Measurements from ENCODE around the gene ARIH2. TPM values are rescaled to one million over a fixed set of nuclear protein-coding genes. Genes with fewer than 3 reads are reported as not detected.

ARIH2 gene
- total and polyA plus RNA-seq, 2 donors (not counting 3 experiments of a cell fraction or from before 2014, with no cell fraction given), result 59.7 to 85.5 TPM

DNA sequence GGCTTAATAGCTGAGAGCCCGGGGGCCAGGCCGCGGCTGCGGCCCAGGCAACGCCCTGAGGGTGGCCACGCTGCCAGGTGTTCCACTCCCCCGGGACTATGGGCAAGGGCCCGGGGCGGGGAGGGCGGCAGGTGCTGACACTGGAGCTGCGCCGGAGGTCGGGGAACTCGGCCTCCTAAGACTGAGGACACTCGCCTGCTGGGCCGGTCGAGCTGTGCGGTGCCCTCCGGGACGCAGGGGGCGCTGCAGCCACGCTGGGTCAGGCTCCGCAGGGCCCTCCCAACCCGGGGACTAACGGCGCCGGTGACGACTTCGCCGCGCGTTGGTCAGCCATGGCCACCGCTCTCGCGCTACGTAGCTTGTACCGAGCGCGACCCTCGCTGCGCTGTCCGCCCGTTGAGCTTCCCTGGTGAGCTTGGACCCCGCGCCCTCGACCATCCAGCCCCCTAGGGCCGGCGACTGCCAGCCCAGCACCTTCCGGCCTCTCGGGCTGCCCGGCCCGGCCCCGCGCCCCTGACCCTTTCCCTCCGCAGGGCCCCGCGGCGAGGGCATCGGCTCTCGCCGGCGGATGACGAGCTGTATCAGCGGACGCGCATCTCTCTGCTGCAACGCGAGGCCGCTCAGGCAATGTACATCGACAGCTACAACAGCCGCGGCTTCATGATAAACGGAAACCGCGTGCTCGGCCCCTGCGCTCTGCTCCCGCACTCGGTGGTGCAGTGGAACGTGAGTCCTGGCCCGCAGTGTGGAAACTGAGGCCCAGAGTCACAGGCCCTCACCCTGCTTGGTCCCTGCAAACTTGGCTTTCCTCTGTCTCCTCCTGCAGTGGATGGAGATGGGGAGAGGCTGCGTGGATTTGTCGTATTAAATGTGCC lies 103.4 kb downstream of the ARIH2 start, which contains the start of gene NDUFAF3:
NDUFAF3 (plus strand) TSS at position 309 of the 875 bp plus-strand sequence; CDS start at position 333, 24 bp downstream.
- TF ChIP-seq CTCF (IDR thresholded peaks at IDR 0.05; ENCODE audit: extremely low read depth in 1 of 2, insufficient read depth in 1 of 2, low read depth in 1 of 2, low read length in 2 of 2) (peak; percentile 99), POLR2AphosphoS5 (IDR thresholded peaks at IDR 0.05; ENCODE audit: insufficient read depth, low read depth, low read length) (peak; percentile 86), JUN (IDR thresholded peaks at IDR 0.05; ENCODE audit: borderline replicate concordance, insufficient read depth, insufficient read length, low read depth) (no peak), FOS (IDR thresholded peaks at IDR 0.05; ENCODE audit: borderline replicate concordance, insufficient read depth, low read length) (no peak), EZH2 (IDR thresholded peaks at IDR 0.05; ENCODE audit: borderline replicate concordance, low read depth, low read length, severe bottlenecking) (no peak), POLR2A (IDR thresholded peaks at IDR 0.05; ENCODE audit: low read depth, low read length) (peak; percentile 96), MYC (IDR thresholded peaks at IDR 0.05; ENCODE audit: low read depth, low read length) (peak; percentile 85), GATA2 (IDR thresholded peaks at IDR 0.05; ENCODE audit: insufficient read depth, insufficient read length, low read depth, low read length) (no peak)
- TF ChIP-seq, protein P1, sequence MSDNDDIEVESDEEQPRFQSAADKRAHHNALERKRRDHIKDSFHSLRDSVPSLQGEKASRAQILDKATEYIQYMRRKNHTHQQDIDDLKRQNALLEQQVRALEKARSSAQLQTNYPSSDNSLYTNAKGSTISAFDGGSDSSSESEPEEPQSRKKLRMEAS (IDR thresholded peaks at IDR 0.05; ENCODE audit: insufficient read depth, insufficient read length), result peak; percentile 47
- Histone ChIP-seq H3K4me2 (ENCODE audit: insufficient read depth, low read length) (peak within 1 kb of the TSS; percentile 85), H3K27ac (ENCODE audit: insufficient read depth, low read depth, low read length) (peak within 1 kb of the TSS; percentile 95), H3K4me1 (ENCODE audit: control insufficient read depth, extremely low read depth, insufficient read depth, low read length) (peaks cover 31% of the 10 kb centered on the region), H3K79me2 (ENCODE audit: control insufficient read depth, insufficient read depth, low read length) (peaks cover 37% of the 10 kb centered on the region), H2AFZ (ENCODE audit: low read depth, low read length) (peak within 1 kb of the TSS; percentile 65), H3K9ac (replicated peaks; ENCODE audit: extremely low read depth, insufficient read depth, low read length) (peak within 1 kb of the TSS; percentile 96), H3K4me3 (replicated peaks in 1 of 3; ENCODE audit: insufficient read depth in 1 of 3, low read depth in 1 of 3, low read length in 3 of 3) (peak within 1 kb of the TSS; percentile 56 to 59 (median 57)), H3K9me3 (replicated peaks; ENCODE audit: control insufficient read depth, insufficient read depth, low read length) (no peaks in the 10 kb centered on the region), H3K27me3 (ENCODE audit: control insufficient read depth in 2 of 2, insufficient read depth in 2 of 2, low read length in 2 of 2) (no peaks in the 10 kb centered on the region), H3K9me1 (replicated peaks; ENCODE audit: control insufficient read depth, extremely low read depth, insufficient read depth, low read length) (no peaks in the 10 kb centered on the region), H4K20me1 (replicated peaks; ENCODE audit: control insufficient read depth, extremely low read depth, insufficient read depth, low read length) (no peaks in the 10 kb centered on the region), H3K36me3 (ENCODE audit: control insufficient read depth in 2 of 2, extremely low read depth in 1 of 2, insufficient read depth in 2 of 2, low read length in 2 of 2) (peaks cover 11 to 27% of the 10 kb centered on the region in 2 experiments)
- FAIRE-seq (peak; percentile 28), DNase-seq (ENCODE audit: low read depth, low spot score) (peak; percentile 93)
- ChIA-PET CTCF (interaction anchor here (0.9 to 8.3 kb wide), 12 partner anchors 10 to 427 kb away, joined by 3 to 127 read pairs (median 6); partner anchors contain the start of genes P4HTM, QRICH1, RHOA and USP19), POLR2A (interaction anchor here (0.5 to 3.8 kb wide), 15 partner anchors 9 to 508 kb away, joined by 3 to 19 read pairs (median 4); partner anchors contain the start of genes ARIH2, P4HTM, QRICH1 and WDR6)
- TSS peak; percentile 42 for BruUV-seq (replicated peaks)
- intact Hi-C loops (cut with micrococcal nuclease), result loop anchor here (1.0 kb wide), 4 partner anchors 15 to 175 kb away; partner anchors contain the start of genes PRKAR2A, QRICH1 and WDR6
- dilution Hi-C loops (cut with MboI; ENCODE audit: extremely low pct_ligation_motif_present, low sequenced_read_pairs), result no loop called here

Data from endothelial cell of umbilical vein (primary cell).